Upper lobe of right lung (tissue), 1 donor: ENCODE measurements around the gene FTCD. TPM values are rescaled to one million over a fixed set of nuclear protein-coding genes. Genes with fewer than 3 reads are reported as not detected.

Experiments used
- ATAC-seq: fragments of 200-7000 bp; cut with Tn5 transposase; one replicate; pipeline ENCODE4 v1.9.1; 2020; ENCODE audit warnings: mild to moderate bottlenecking, moderate library complexity
- DNase-seq: peaks from one replicate; pipeline ENCODE4 v3.0.0-alpha.2; 2020
- H3K27ac ChIP-seq: fragments of 200-600 bp; one replicate; pipeline ENCODE4 v1.8.0; 2022
- H3K27me3 ChIP-seq: fragments of 200-600 bp; one replicate; pipeline ENCODE4 v1.8.0; 2022; ENCODE audit warnings: mild to moderate bottlenecking
- H3K36me3 ChIP-seq: fragments of 200-600 bp; one replicate; pipeline ENCODE4 v1.8.0; 2022
- H3K4me1 ChIP-seq: fragments of 200-600 bp; one replicate; pipeline ENCODE4 v1.8.0; 2022
- H3K4me3 ChIP-seq: fragments of 200-600 bp; one replicate; pipeline ENCODE4 v1.8.0; 2022; ENCODE audit warnings: mild to moderate bottlenecking
- H3K9me3 ChIP-seq: fragments of 200-600 bp; one replicate; pipeline ENCODE4 v1.8.0; 2022
- intact Hi-C: fragments of 100-400 bp; cut with DNase I; formaldehyde crosslinking; loops from one replicate; pipeline ENCODE4 v1.11.0; 2022
- total RNA-seq: library from RNA; stranded (reverse); fragmentation: NEBNext Ultra II Directional; extraction: Animal tissue kit (Norgen Biotek cat#: 25700); gene quantifications from one replicate; pipeline ENCODE4 v1.2.1, GENCODE V29; 2021
- TF ChIP-seq, protein P1 (sequence below): fragments of 200-600 bp; IDR thresholded peaks from one replicate; pipeline ENCODE4 v1.8.0; 2022; ENCODE audit warnings: antibody characterized with exemption
- donor health status: DM: no; HTN: yes; CAD: no; lungs with severe emphysema.

Gene FTCD
- total RNA-seq, 1 donor from 2014 or later: 0.46 TPM

DNA sequence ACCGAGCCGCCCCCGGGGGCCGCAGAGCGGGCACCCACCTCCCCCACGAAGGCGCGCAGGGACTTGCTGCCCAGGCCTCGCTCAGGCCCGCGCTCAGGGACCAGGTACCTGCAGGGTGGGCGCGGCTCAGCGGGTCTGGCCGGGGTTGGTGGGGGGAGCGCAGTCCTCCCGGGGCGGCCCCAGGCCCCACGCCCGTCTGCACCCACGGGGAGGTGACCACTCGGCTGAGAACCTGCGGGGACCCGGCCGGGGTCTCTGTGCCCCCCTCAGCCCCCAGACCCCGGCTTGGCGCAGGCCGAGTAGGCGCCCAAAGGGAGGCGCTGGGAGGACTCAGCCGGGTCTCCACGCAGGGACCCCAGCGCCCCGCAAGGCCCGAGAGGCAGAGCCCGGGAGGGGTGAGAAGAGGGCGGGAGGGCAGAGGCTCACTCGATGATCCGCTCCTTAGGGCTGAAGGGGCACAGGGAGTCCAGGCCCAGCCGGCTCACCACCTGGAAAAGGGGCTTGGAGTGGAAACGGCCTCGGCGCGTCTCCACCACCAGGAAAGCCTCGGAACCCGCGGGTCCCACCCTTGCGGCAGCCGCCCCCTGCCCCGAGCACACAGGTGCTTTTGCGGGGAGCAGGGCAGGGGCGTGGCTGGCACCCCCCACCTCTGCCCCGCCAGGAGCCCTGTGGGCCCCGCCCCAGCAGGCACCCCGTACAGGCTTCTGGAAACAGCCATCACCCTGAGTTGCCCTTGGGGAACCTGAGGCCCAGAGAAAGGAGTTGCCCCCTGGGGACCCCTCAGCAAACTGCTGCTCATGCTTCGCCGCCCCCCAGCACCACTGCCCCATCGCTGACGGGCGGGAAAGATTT is 9.3 kb downstream of the FTCD start:
- TF ChIP-seq, protein P1, sequence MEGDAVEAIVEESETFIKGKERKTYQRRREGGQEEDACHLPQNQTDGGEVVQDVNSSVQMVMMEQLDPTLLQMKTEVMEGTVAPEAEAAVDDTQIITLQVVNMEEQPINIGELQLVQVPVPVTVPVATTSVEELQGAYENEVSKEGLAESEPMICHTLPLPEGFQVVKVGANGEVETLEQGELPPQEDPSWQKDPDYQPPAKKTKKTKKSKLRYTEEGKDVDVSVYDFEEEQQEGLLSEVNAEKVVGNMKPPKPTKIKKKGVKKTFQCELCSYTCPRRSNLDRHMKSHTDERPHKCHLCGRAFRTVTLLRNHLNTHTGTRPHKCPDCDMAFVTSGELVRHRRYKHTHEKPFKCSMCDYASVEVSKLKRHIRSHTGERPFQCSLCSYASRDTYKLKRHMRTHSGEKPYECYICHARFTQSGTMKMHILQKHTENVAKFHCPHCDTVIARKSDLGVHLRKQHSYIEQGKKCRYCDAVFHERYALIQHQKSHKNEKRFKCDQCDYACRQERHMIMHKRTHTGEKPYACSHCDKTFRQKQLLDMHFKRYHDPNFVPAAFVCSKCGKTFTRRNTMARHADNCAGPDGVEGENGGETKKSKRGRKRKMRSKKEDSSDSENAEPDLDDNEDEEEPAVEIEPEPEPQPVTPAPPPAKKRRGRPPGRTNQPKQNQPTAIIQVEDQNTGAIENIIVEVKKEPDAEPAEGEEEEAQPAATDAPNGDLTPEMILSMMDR: no peak
- Histone ChIP-seq H3K4me1 (no peaks in the 10 kb centered on the region), H3K9me3 (no peaks in the 10 kb centered on the region), H3K36me3 (no peaks in the 10 kb centered on the region), H3K27ac (no peak overlapping the region), H3K27me3 (no peaks in the 10 kb centered on the region), H3K4me3 (no peak overlapping the region)
- ATAC-seq (no peak), DNase-seq (no peak)
- intact Hi-C loops: no loop called here

DNA sequence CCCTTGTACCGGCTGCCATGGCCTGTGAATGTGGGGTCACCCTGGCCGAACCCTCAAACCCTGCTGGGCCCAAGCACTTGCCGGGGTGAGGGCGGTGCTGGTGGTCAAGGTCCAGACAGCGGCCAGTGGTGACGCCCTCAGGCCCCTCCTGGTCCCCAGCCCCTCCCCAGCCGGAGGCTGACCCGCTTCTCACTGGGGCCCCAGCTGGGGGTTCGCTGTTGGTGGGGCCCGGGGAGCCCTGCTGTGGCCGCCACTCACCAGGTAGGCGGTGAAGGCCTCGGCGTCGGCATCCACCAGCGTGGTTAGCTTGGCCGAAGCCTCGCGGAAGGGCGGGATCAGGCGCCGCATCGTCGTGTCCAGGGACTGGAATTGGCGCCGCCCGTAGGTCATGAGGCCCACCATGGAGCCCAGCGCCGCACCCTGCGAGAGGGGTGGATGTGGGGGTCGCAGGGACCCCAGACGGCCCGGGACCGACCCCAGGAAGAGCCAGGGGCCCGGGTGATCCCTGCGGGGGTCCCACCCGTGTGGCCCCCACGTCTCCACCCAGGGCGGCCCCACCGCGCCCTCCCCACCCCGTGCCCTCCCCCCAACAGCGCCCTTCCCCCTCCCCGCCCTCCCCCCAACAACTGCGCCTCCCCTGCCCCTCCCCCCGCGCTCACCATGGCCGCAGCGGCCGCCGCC is 10.1 kb downstream of the FTCD start:
- Histone ChIP-seq H3K9me3 (no peaks in the 10 kb centered on the region), H3K27me3 (no peaks in the 10 kb centered on the region), H3K4me3 (no peak overlapping the region), H3K27ac (no peak overlapping the region), H3K36me3 (no peaks in the 10 kb centered on the region), H3K4me1 (no peaks in the 10 kb centered on the region)
- TF ChIP-seq, protein P1: no peak
- intact Hi-C loops: no loop called here
- DNase-seq (no peak), ATAC-seq (no peak)

DNA sequence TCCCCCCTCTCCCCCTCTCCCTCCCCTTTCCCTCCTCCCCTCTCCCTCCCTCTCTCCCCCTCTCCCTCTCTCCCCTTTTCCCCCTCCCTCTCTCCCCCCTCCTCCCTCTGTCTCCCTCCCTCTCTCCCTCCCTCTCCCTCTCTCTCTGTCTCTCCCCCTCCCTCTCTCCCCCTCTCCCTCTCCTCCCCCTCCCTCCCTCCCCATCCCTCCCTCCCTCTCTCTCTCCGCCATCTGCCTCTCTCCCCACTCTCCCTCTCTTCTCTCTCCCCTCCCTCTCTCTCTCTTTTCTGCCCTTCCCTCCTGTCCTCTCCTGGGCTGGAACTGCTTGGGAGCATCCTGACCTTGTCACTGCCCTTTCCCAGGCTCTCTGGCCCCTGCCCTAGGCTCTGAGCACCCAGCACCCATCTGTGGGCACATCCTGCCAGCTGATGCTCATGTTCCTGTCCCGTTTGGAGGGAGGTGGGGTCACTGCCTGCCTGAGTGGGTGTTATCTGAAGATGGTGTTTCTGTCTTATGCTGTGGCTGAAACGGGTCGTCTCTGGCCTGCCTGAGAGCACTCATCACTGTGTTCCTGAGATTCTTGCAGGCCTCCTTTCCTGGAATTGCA is 10.8 kb downstream of the FTCD start:
- TF ChIP-seq, protein P1: no peak
- intact Hi-C loops: no loop called here
- peaks cover 6% of the 10 kb centered on the region for H3K27me3 ChIP-seq
- no peak overlapping the region for H3K27ac ChIP-seq
- ATAC-seq: no peak
- H3K4me1 ChIP-seq: no peaks in the 10 kb centered on the region
- no peaks in the 10 kb centered on the region for H3K9me3 ChIP-seq
- DNase-seq: no peak
- no peaks in the 10 kb centered on the region for H3K36me3 ChIP-seq
- H3K4me3 ChIP-seq: no peak overlapping the region

DNA sequence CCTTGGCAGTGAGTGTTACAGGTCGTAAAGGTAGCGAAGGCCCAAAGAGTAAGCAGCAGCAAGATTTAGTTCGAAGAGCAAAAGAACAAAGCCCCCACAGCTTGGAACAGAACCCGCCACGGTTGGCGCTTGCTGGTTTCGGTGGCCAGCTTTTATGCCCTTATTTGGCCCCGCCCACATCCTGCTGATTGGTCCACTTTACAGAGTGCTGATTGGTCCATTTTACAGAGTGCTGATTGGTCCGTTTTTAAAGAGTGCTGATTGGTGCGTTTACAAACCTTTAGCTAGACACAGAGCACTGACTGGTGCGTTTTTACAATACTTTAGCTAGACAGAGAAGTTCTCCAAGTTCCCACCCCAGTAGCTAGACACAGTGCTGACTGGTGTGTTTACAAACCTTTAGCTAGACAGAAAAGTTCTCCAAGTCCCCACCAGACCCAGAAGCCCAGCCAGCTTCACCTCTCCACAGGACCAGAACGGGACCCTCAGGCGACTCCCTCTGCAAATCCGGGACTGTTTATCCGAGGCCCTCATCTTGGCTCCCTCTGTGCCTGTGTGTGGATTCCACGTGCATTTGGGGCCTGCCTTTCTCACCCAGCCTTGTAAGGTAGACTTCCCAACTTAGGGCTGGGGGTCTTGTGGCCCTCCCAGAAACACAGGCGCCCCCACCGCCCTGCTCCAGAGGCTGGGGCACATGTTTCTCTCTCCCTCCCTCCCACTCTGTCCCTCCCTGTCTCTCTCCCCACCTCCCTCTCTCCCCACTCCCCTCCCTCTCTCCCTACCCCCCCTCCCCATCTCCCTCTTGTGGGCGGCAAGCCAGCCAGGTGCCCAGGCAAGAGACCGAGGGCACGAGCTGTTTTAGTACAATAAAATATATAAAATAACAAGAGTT is 12.6 kb downstream of the FTCD start:
- Histone ChIP-seq H3K4me3 (no peak overlapping the region), H3K27ac (no peak overlapping the region), H3K36me3 (no peaks in the 10 kb centered on the region), H3K27me3 (peaks cover 11% of the 10 kb centered on the region), H3K4me1 (no peaks in the 10 kb centered on the region), H3K9me3 (no peaks in the 10 kb centered on the region)
- no peak for DNase-seq
- intact Hi-C loops: no loop called here
- TF ChIP-seq, protein P1: no peak
- no peak for ATAC-seq
